HEK293 (cell line): Measurements from ENCODE around the gene ZNF507.

Source experiments
- CTCF ChIA-PET: fragments of 350-600 bp; formaldehyde crosslinking; extraction: SDS; loops from one replicate; lab custom pipeline; 2021; ENCODE audit warnings: antibody characterized with exemption; lab: Yijun Ruan, JAX
- POLR2A ChIA-PET: fragments of 300-600 bp; formaldehyde crosslinking; extraction: SDS; loops from one replicate; lab custom pipeline; 2020; ENCODE audit warnings: antibody characterized with exemption, inconsistent platforms; lab: Yijun Ruan, JAX
- H3K27ac ChIP-seq: fragments of 200-500 bp; sonication (Bioruptor generic); 2 replicates; pipeline ENCODE4 v1.5.1; 2014; ENCODE audit warnings: low read depth, low read length, control low read depth, inconsistent platforms; ENCODE audit errors: extremely low read depth
- H3K36me3 ChIP-seq, 2 experiments: fragments of 200-500 bp in 1 of 2; sonication (Bioruptor generic) in 1 of 2; 1 replicate in 1 of 2; 2 replicates in 1 of 2; pipeline ENCODE4 v1.5.1; 2014 to 2017; ENCODE audit warnings: inconsistent platforms in 2 of 2, low read length in 2 of 2; ENCODE audit not compliant: control insufficient read depth in 2 of 2, insufficient read depth in 1 of 2
- H3K4me1 ChIP-seq: fragments of 200-500 bp; sonication (Bioruptor generic); 2 replicates; pipeline ENCODE4 v1.5.1; 2014; ENCODE audit warnings: mild to moderate bottlenecking, low read length, inconsistent platforms; ENCODE audit not compliant: control insufficient read depth, insufficient read depth
- H3K4me3 ChIP-seq: 2 replicates; pipeline ENCODE4 v1.5.1; 2011; ENCODE audit warnings: low read depth, mild to moderate bottlenecking, control low read depth, low read length, moderate library complexity
- H3K9me3 ChIP-seq: fragments of 200-500 bp; sonication (Bioruptor generic); 2 replicates; pipeline ENCODE4 v1.5.1; 2014; ENCODE audit warnings: low read depth, low read length, inconsistent platforms; ENCODE audit not compliant: control insufficient read depth, insufficient read depth
- CTCF ChIP-seq: fragments of 450-650 bp; formaldehyde crosslinking; IDR thresholded peaks from 2 replicates; pipeline ENCODE4 v1.5.1; 2016; ENCODE audit warnings: missing biosample characterization, missing genetic modification characterization
- ZBTB10 ChIP-seq: fragments of 450-650 bp; formaldehyde crosslinking; IDR thresholded peaks from 2 replicates; pipeline ENCODE4 v1.5.1; 2016; ENCODE audit warnings: missing biosample characterization, missing genetic modification characterization
- ZBTB49 ChIP-seq: fragments of 450-650 bp; formaldehyde crosslinking; IDR thresholded peaks from 2 replicates; pipeline ENCODE4 v1.5.1; 2016; ENCODE audit warnings: missing biosample characterization, missing genetic modification characterization, low read depth
- ZEB2 ChIP-seq: fragments of 450-650 bp; formaldehyde crosslinking; IDR thresholded peaks from 2 replicates; pipeline ENCODE4 v1.5.1; 2016; ENCODE audit warnings: missing biosample characterization, missing genetic modification characterization
- ZIC2 ChIP-seq: fragments of 450-650 bp; formaldehyde crosslinking; IDR thresholded peaks from 2 replicates; pipeline ENCODE4 v1.5.1; 2016; ENCODE audit warnings: missing biosample characterization, missing genetic modification characterization
- ZNF24 ChIP-seq: fragments of 450-650 bp; formaldehyde crosslinking; IDR thresholded peaks from 2 replicates; pipeline ENCODE4 v1.5.1; 2016; ENCODE audit warnings: missing biosample characterization, missing genetic modification characterization
- ZNF404 ChIP-seq: fragments of 450-650 bp; formaldehyde crosslinking; IDR thresholded peaks from 2 replicates; pipeline ENCODE4 v1.5.1; 2017; ENCODE audit warnings: missing biosample characterization, missing genetic modification characterization
- ZNF416 ChIP-seq: fragments of 450-650 bp; formaldehyde crosslinking; IDR thresholded peaks from 2 replicates; pipeline ENCODE4 v1.5.1; 2016; ENCODE audit warnings: missing biosample characterization, missing genetic modification characterization
- ZNF426 ChIP-seq: fragments of 450-650 bp; formaldehyde crosslinking; IDR thresholded peaks from 2 replicates; pipeline ENCODE4 v1.5.1; 2017; ENCODE audit warnings: missing biosample characterization, missing genetic modification characterization, mild to moderate bottlenecking, inconsistent platforms, moderate library complexity
- ZNF449 ChIP-seq: fragments of 450-650 bp; formaldehyde crosslinking; IDR thresholded peaks from 2 replicates; pipeline ENCODE4 v1.5.1; 2017; ENCODE audit warnings: missing biosample characterization, mild to moderate bottlenecking, missing genetic modification characterization, moderate library complexity
- ZNF548 ChIP-seq: fragments of 450-650 bp; formaldehyde crosslinking; IDR thresholded peaks from 2 replicates; pipeline ENCODE4 v1.5.1; 2016; ENCODE audit warnings: missing biosample characterization, missing genetic modification characterization
- ZNF571 ChIP-seq: fragments of 450-650 bp; formaldehyde crosslinking; IDR thresholded peaks from 2 replicates; pipeline ENCODE4 v1.5.0; 2017; ENCODE audit warnings: missing biosample characterization, missing genetic modification characterization
- ZNF704 ChIP-seq: fragments of 450-650 bp; formaldehyde crosslinking; IDR thresholded peaks from 2 replicates; pipeline ENCODE4 v1.5.1; 2016; ENCODE audit warnings: missing biosample characterization, missing genetic modification characterization
- ZSCAN18 ChIP-seq: fragments of 450-650 bp; formaldehyde crosslinking; IDR thresholded peaks from 2 replicates; pipeline ENCODE4 v1.5.1; 2016; ENCODE audit warnings: missing biosample characterization, missing genetic modification characterization

Gene ZNF507

GRCh38 chr19:32324631-32325285 lies 20.7 kb upstream of the ZNF507 start (continued):
- TF ChIP-seq CTCF (tag by site-specific recombination), result peak; percentile 76

- no peaks in the 10 kb centered on the region; a peak in 1 of 3 replicates for H3K36me3 ChIP-seq
- H3K27ac ChIP-seq, result no peak overlapping the region
- TF ChIP-seq ZNF449 (tag by site-specific recombination) (no peak), ZNF548 (tag by site-specific recombination) (no peak), ZNF426 (no peak), ZNF571 (tag by site-specific recombination) (no peak), ZIC2 (no peak), ZNF24 (tag by site-specific recombination) (no peak), ZNF404 (tag by site-specific recombination) (no peak), ZEB2 (no peak), ZNF416 (tag by site-specific recombination) (no peak), ZBTB10 (tag by site-specific recombination) (no peak), ZNF704 (tag by site-specific recombination) (no peak), ZSCAN18 (tag by site-specific recombination) (no peak), ZBTB49 (tag by site-specific recombination) (no peak)
- CTCF ChIA-PET, result interaction anchor here (0.6 to 2.9 kb wide), 8 partner anchors 10 to 1646 kb away, joined by 3 to 23 read pairs (median 4); partner anchors contain the start of gene ZNF507
- H3K9me3 ChIP-seq, result no peaks in the 10 kb centered on the region
- POLR2A ChIA-PET, result interaction anchor here (0.8 to 1.5 kb wide), 3 partner anchors 14 to 75 kb away, joined by 3 to 5 read pairs (median 4); partner anchors contain the start of gene DPY19L3
- H3K4me3 ChIP-seq, result no peak overlapping the region
- H3K4me1 ChIP-seq, result no peaks in the 10 kb centered on the region
These were observed 15.1 kb upstream of the ZNF507 start for GRCh38 chr19:32330213-32330857.
